Left ventricle myocardium superior (tissue), 1 donor: ENCODE measurements around the gene ZNF714. TPM values are rescaled to one million over a fixed set of nuclear protein-coding genes. Genes with fewer than 3 reads are reported as not detected.

Source experiments
- ATAC-seq: fragments of 200-7000 bp; cut with Tn5 transposase; one replicate; pipeline ENCODE4 v1.9.1; 2020; ENCODE audit warnings: mild to moderate bottlenecking, moderate library complexity
- DNase-seq: peaks from one replicate; pipeline ENCODE4 v3.0.0-alpha.2; 2020
- intact Hi-C: fragments of 100-400 bp; cut with micrococcal nuclease; formaldehyde crosslinking; loops from one replicate; pipeline ENCODE4 v1.11.0; 2022
- long read RNA-seq: library from polyadenylated mRNA; unstranded; transcript quantifications from one replicate; pipeline ENCODE4 v2.0.0, GENCODE V29; 2021
- total RNA-seq: library from RNA; stranded (reverse); fragmentation: NEBNext Ultra II Directional; extraction: Animal tissue kit (Norgen Biotek cat#: 25700); gene quantifications from one replicate; pipeline ENCODE4 v1.2.1, GENCODE V29; 2021
- donor health status: DM: no; HTN: yes; CAD: no; lungs with severe emphysema.

ZNF714 gene
- total RNA-seq = 2.6 TPM
- long read RNA-seq, partial matches to known transcripts = 1 of 1 reads
- long read RNA-seq, other reads (novel, unspliced or antisense) = 0 of 1 reads

GRCh38 chr19:21082011-21082975, at the start of gene ZNF714:
Gene ZNF714, plus strand, starts transcription at chr19:21082203. Its CDS starts 16,066 bp downstream, at chr19:21098269.
- intact Hi-C loops = no loop called here
- DNase-seq (peak; percentile 85), ATAC-seq (peak; percentile 100)

GRCh38 chr19:21045028-21045427, 37.0 kb upstream of the ZNF714 start:
- intact Hi-C loops = no loop called here
- no peak for DNase-seq
- ATAC-seq = no peak

- DNase-seq (no peak), ATAC-seq (no peak)
- intact Hi-C loops = no loop called here
Measured at GRCh38 chr19:21046489-21046888, 35.5 kb upstream of the ZNF714 start.

- no peak for ATAC-seq
- DNase-seq = no peak
- intact Hi-C loops = no loop called here
Measured at GRCh38 chr19:21047716-21048115, 34.3 kb upstream of the ZNF714 start.

- intact Hi-C loops = no loop called here
- ATAC-seq (no peak), DNase-seq (no peak)
Measured at GRCh38 chr19:21052902-21053301, 29.1 kb upstream of the ZNF714 start.

GRCh38 chr19:21065336-21065735, 16.7 kb upstream of the ZNF714 start:
- DNase-seq = no peak
- intact Hi-C loops = no loop called here
- no peak for ATAC-seq

GRCh38 chr19:21084343-21084742, 2.3 kb downstream of the ZNF714 start:
- intact Hi-C loops = no loop called here
- DNase-seq = no peak
- no peak for ATAC-seq

- peak; percentile 86 for ATAC-seq
- no peak for DNase-seq
- intact Hi-C loops = no loop called here
Measured at GRCh38 chr19:21087871-21088270, 5.9 kb downstream of the ZNF714 start.

GRCh38 chr19:21092109-21092508, 10.1 kb downstream of the ZNF714 start:
- intact Hi-C loops = no loop called here
- ATAC-seq (no peak), DNase-seq (no peak)

GRCh38 chr19:21094347-21095025, 12.5 kb downstream of the ZNF714 start:
- ATAC-seq (no peak), DNase-seq (no peak)
- intact Hi-C loops = no loop called here

- intact Hi-C loops = no loop called here
- ATAC-seq = no peak
- no peak for DNase-seq
Measured at GRCh38 chr19:21098291-21098690, 16.3 kb downstream of the ZNF714 start.

GRCh38 chr19:21101521-21102242, 19.7 kb downstream of the ZNF714 start:
- intact Hi-C loops = no loop called here
- DNase-seq (no peak), ATAC-seq (no peak)

GRCh38 chr19:21109116-21109515, 27.1 kb downstream of the ZNF714 start:
- no peak for DNase-seq
- intact Hi-C loops = no loop called here
- ATAC-seq = no peak

GRCh38 chr19:21110183-21110582, 28.2 kb downstream of the ZNF714 start:
- DNase-seq (no peak), ATAC-seq (no peak)
- intact Hi-C loops = no loop called here

GRCh38 chr19:21115430-21115829, 33.4 kb downstream of the ZNF714 start:
- DNase-seq (no peak), ATAC-seq (no peak)
- intact Hi-C loops = no loop called here

GRCh38 chr19:21117041-21117907, 35.3 kb downstream of the ZNF714 start:
- intact Hi-C loops = no loop called here
- no peak for DNase-seq
- no peak for ATAC-seq

GRCh38 chr19:21126078-21126477, 44.1 kb downstream of the ZNF714 start:
- ATAC-seq = no peak
- intact Hi-C loops = no loop called here
- no peak for DNase-seq

- ATAC-seq (no peak), DNase-seq (no peak)
- intact Hi-C loops = no loop called here
Measured at GRCh38 chr19:21127001-21127400, 45.0 kb downstream of the ZNF714 start.

GRCh38 chr19:21127898-21128297, 45.9 kb downstream of the ZNF714 start:
- intact Hi-C loops = no loop called here
- no peak for DNase-seq
- ATAC-seq = no peak
